ENCODE results near the gene EPM2A.

DNA sequence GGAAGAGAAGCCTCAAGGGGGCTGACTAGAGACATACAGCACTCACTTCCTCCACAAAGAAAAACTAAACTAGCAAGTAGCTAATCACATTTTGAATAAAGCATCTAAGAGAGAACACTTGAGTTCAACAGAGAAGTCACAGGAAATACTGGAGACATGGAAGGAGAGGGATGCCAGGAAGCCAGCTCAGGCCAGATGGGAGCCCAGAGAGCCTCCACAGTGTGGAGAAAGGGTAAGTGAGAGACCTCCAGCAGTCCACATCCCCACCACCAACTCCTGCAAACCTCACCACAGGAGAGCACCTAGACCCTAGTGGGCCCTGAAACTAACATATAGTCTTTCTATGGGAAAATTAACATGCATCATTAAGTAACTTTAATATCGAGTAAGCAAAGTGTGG is 79.2 kb downstream of the EPM2A start:
- TF ChIP-seq CTCF (conservative IDR thresholded peaks at IDR 0.05; ENCODE audit: low read length), result peak; percentile 37
- TF ChIP-seq EZH2phosphoT487 (IDR thresholded peaks at IDR 0.05; ENCODE audit: borderline replicate concordance), result no peak

All from Loucy (cell line).